Astrocyte of the spinal cord (primary cell): Measurements from ENCODE around the gene IFT80.
A peak's percentile ranks its signal among the peaks of the same experiment; 100 is the strongest.

Source experiments
- DNase-seq: peaks from one replicate; pipeline ENCODE4 v3.0.0; 2011; ENCODE audit warnings: low read depth, low spot score
- H3K4me3 ChIP-seq: 2 replicates; pipeline ENCODE4 v1.5.1; 2011; ENCODE audit warnings: low read depth, mild to moderate bottlenecking, low read length, moderate library complexity
- CTCF ChIP-seq: IDR thresholded peaks from 2 replicates; pipeline ENCODE4 v1.5.1; 2012; ENCODE audit warnings: low read depth, mild to moderate bottlenecking, low read length, inconsistent platforms
- in situ Hi-C: cut with HindIII; loops from 2 replicates; pipeline ENCODE4 v1.10.0; 2017; ENCODE audit warnings: low sequenced_read_pairs

The IFT80 gene

GRCh38 chr3:160437083-160437455 lies 38.0 kb upstream of the IFT80 start:
- TF ChIP-seq CTCF = no peak
- DNase-seq = no peak
- in situ Hi-C loops = no loop called here
- no peak overlapping the region for H3K4me3 ChIP-seq

- no peak for DNase-seq
- in situ Hi-C loops = no loop called here
- no peak overlapping the region for H3K4me3 ChIP-seq
- TF ChIP-seq CTCF = no peak
Observed at GRCh38 chr3:160435747-160436146, 36.7 kb upstream of the IFT80 start.

GRCh38 chr3:160435095-160435494 lies 36.1 kb upstream of the IFT80 start:
- no peak for DNase-seq
- H3K4me3 ChIP-seq = no peak overlapping the region
- in situ Hi-C loops = no loop called here
- no peak for TF ChIP-seq CTCF

- H3K4me3 ChIP-seq = no peak overlapping the region
- DNase-seq = peak; percentile 45
- in situ Hi-C loops = no loop called here
- TF ChIP-seq CTCF = no peak
Observed at GRCh38 chr3:160434071-160434470, 35.0 kb upstream of the IFT80 start.

GRCh38 chr3:160427832-160428424 lies 28.9 kb upstream of the IFT80 start:
- in situ Hi-C loops = no loop called here
- H3K4me3 ChIP-seq = no peak overlapping the region
- DNase-seq = no peak
- TF ChIP-seq CTCF = no peak

GRCh38 chr3:160417311-160417710 lies 18.3 kb upstream of the IFT80 start:
- TF ChIP-seq CTCF = no peak
- in situ Hi-C loops = no loop called here
- DNase-seq = no peak
- no peak overlapping the region for H3K4me3 ChIP-seq
